Neural progenitor cell (in vitro differentiated cells): ENCODE measurements around the gene AQP10.
"Not testable (repeated sequence)": the region's sequence is repeated elsewhere in the genome, so short reads cannot be mapped to it uniquely, and the experiment has no call there.

ENCODE experiments used
- CTCF ChIP-seq: fragments of 200-600 bp; sonication (generic); IDR thresholded peaks from 2 replicates; pipeline ENCODE4 v1.5.1; 2017; ENCODE audit warnings: antibody characterized with exemption, mild to moderate bottlenecking
- EZH2 ChIP-seq: fragments of 200-600 bp; sonication (generic); IDR thresholded peaks from 2 replicates; pipeline ENCODE4 v1.6.1; 2017; ENCODE audit warnings: antibody characterized with exemption, mild to moderate bottlenecking, moderate library complexity
- EZH2phosphoT487 ChIP-seq: fragments of 200-600 bp; sonication (generic); IDR thresholded peaks from 2 replicates; pipeline ENCODE4 v1.6.1; 2017; ENCODE audit warnings: antibody characterized with exemption

- not testable (repeated sequence) for TF ChIP-seq EZH2, CTCF, EZH2phosphoT487
These were observed 33.3 kb upstream of the AQP10 start for GRCh38 chr1:154287591-154287990.
